ENCODE measurements around the gene DNAH2. TPM values are rescaled to one million over a fixed set of nuclear protein-coding genes. Genes with fewer than 3 reads are reported as not detected.

DNAH2 gene
- total and polyA plus RNA-seq, 9 of the 15 experiments (the other 6 are each of a cell fraction or from before 2014, with no cell fraction given) = 0.03 TPM; not detected in 8

- TF ChIP-seq ZNF445 (CRISPR knock-in tag; IDR thresholded peaks at IDR 0.05; ENCODE audit: low read depth) (no peak), SAP30 (IDR thresholded peaks at IDR 0.05; ENCODE audit: borderline replicate concordance, insufficient read depth, low read depth, low read length, poor library complexity, severe bottlenecking) (peak; percentile 5), CC2D1A (IDR thresholded peaks at IDR 0.05) (no peak), SIX5 (IDR thresholded peaks at IDR 0.05; ENCODE audit: borderline replicate concordance in 1 of 2, insufficient read depth in 1 of 2, low read depth in 1 of 2, low read length in 2 of 2) (no peak), ZNF764 (CRISPR knock-in tag; IDR thresholded peaks at IDR 0.05; ENCODE audit: low read depth) (no peak), ZNF511 (CRISPR knock-in tag; IDR thresholded peaks at IDR 0.05) (no peak), PTTG1 (tag; IDR thresholded peaks at IDR 0.05; ENCODE audit: low read depth) (no peak), ZNF282 (CRISPR knock-in tag; IDR thresholded peaks at IDR 0.05) (no peak), JUN (IDR thresholded peaks at IDR 0.05; ENCODE audit: borderline replicate concordance, low read depth, low read length) (no peak), JUN (CRISPR knock-in tag; IDR thresholded peaks at IDR 0.05; ENCODE audit: borderline replicate concordance) (no peak), HOXB6 (CRISPR knock-in tag; IDR thresholded peaks at IDR 0.05; ENCODE audit: borderline replicate concordance) (no peak), ZNF57 (CRISPR knock-in tag; IDR thresholded peaks at IDR 0.05) (no peak), PHF20 (IDR thresholded peaks at IDR 0.05; ENCODE audit: partially characterized antibody) (no peak), ZNF316 (IDR thresholded peaks at IDR 0.05) (no peak), RBM14 (IDR thresholded peaks at IDR 0.05; ENCODE audit: borderline replicate concordance, insufficient read depth, low read depth, low read length) (no peak), ZNF696 (CRISPR knock-in tag; conservative IDR thresholded peaks at IDR 0.05) (no peak), PCBP1 (IDR thresholded peaks at IDR 0.05; ENCODE audit: low read depth, low read length, poor library complexity, severe bottlenecking) (no peak), IRF1 (CRISPR knock-in tag; IDR thresholded peaks at IDR 0.05; ENCODE audit: borderline replicate concordance) (no peak), HNRNPH1 (optimal IDR thresholded peaks at IDR 0.05; ENCODE audit: low read depth, low read length) (no peak), FOXK2 (conservative IDR thresholded peaks at IDR 0.05 in 1 of 2, IDR thresholded peaks at IDR 0.05 in 1 of 2; ENCODE audit: low read depth in 2 of 2) (no peak), ZBTB43 (CRISPR knock-in tag; IDR thresholded peaks at IDR 0.05) (no peak), CREB3 (tag; conservative IDR thresholded peaks at IDR 0.05; ENCODE audit: low read depth) (no peak), MTA2 (IDR thresholded peaks at IDR 0.05; ENCODE audit: low read depth) (no peak), RBM22 (IDR thresholded peaks at IDR 0.05; ENCODE audit: low read depth, low read length, poor library complexity, severe bottlenecking) (no peak)
Measured at GRCh38 chr17:7684851-7685532, 32.6 kb upstream of the DNAH2 start (continued).

Measured in K562 (cell line).